H1 (cell line): ENCODE measurements around the gene ITGA3. TPM values are rescaled to one million over a fixed set of nuclear protein-coding genes. Genes with fewer than 3 reads are reported as not detected.

ENCODE experiments used
- CHD2 ChIP-seq: IDR thresholded peaks from 2 replicates; pipeline ENCODE4 v1.6.1; 2012; ENCODE audit warnings: low read length, improper control_type of control experiment
- CTBP2 ChIP-seq: IDR thresholded peaks from 2 replicates; pipeline ENCODE4 v1.7.0; 2011; ENCODE audit warnings: borderline replicate concordance, mild to moderate bottlenecking, moderate library complexity, mixed read lengths, low read length; ENCODE audit not compliant: insufficient read depth, insufficient read length
- EGR1 ChIP-seq: IDR thresholded peaks from 2 replicates; pipeline ENCODE4 v1.6.1; 2011; ENCODE audit warnings: low read depth, low read length, borderline replicate concordance
- FOSL1 ChIP-seq: IDR thresholded peaks from 2 replicates; pipeline ENCODE4 v1.6.1; 2011; ENCODE audit warnings: mild to moderate bottlenecking, low read depth, low read length, moderate library complexity; ENCODE audit not compliant: insufficient read depth
- RNF2 ChIP-seq: fragments of 200-900, 300-1000 bp; sonication (generic); IDR thresholded peaks from 2 replicates; pipeline ENCODE4 v1.7.1; 2016; ENCODE audit warnings: borderline replicate concordance, low read depth, mild to moderate bottlenecking, antibody characterized with exemption, low read length; ENCODE audit not compliant: poor library complexity, severe bottlenecking; ENCODE audit errors: missing control alignments
- RXRA ChIP-seq: IDR thresholded peaks from 2 replicates; pipeline ENCODE4 v1.6.1; 2011; ENCODE audit warnings: low read depth, mild to moderate bottlenecking, low read length, moderate library complexity; ENCODE audit not compliant: insufficient read depth
- TCF12 ChIP-seq: IDR thresholded peaks from 2 replicates; pipeline ENCODE4 v1.6.1; 2011; ENCODE audit warnings: low read depth, mild to moderate bottlenecking, low read length
- polyA plus RNA-seq, 7 experiments: library from polyadenylated mRNA; depleted of rRNA in 3 of 7; stranded (reverse) in 5 of 7; unstranded in 2 of 7; fragments of >200 nt in 5 of 7; fragments of 200-250 nt in 2 of 7; gene quantifications; 1 replicate in 5 of 7; 2 replicates in 1 of 7; 4 replicates in 1 of 7; pipeline versions ENCODE4 v1.2.1 to v1.2.3, GENCODE V29; 2011 to 2013; ENCODE audit warnings: missing spikeins in 2 of 7, mixed read lengths in 2 of 7
- total RNA-seq: library from RNA; stranded (reverse); fragmentation: NEBNext Ultra II Directional; extraction: Animal tissue kit (Norgen Biotek cat#: 25700); gene quantifications from 2 replicates; pipeline ENCODE4 v1.2.1, GENCODE V29; 2021

The ITGA3 gene
- total and polyA plus RNA-seq, 2 of the 8 experiments (the other 6 are each of a cell fraction or from before 2014, with no cell fraction given): 24.0 to 24.2 TPM

GRCh38 chr17:50029185-50029584, 26.7 kb upstream of the ITGA3 start (continued):
- TF ChIP-seq RXRA (no peak), FOSL1 (no peak), CHD2 (no peak), EGR1 (no peak), RNF2 (no peak), TCF12 (no peak), CTBP2 (no peak)
- TF ChIP-seq, all 59 proteins: peak for 0
